ENCODE data around the gene PTPRM.
"Not testable (repeated sequence)": the region's sequence is repeated elsewhere in the genome, so short reads cannot be mapped to it uniquely, and the experiment has no call there.

PTPRM gene

GRCh38 chr18:8030201-8030600 is 463.1 kb downstream of the PTPRM start:
- no peak for DNase-seq

DNA sequence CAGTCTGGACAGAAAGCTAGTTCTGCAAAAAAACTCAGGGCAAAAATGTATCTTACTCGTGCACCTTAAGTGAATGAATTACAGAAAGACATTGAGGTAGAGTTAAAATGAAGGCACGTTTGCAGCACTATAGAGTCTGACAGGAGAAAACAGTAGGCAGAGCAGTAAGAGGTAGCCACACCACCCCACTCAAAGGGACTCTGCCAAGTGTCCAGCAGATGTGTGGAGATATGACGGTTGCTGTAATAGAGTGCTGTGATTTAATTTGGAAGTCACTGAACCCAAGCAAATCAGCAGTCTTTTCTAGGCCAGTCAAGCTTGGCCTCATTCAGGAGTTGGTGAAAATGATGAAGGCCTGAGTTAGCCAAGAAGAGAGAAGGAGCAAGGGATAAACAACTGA is 464.4 kb downstream of the PTPRM start:
- no peak for DNase-seq

GRCh38 chr18:8034674-8035073 is 467.6 kb downstream of the PTPRM start:
- no peak for DNase-seq

DNA sequence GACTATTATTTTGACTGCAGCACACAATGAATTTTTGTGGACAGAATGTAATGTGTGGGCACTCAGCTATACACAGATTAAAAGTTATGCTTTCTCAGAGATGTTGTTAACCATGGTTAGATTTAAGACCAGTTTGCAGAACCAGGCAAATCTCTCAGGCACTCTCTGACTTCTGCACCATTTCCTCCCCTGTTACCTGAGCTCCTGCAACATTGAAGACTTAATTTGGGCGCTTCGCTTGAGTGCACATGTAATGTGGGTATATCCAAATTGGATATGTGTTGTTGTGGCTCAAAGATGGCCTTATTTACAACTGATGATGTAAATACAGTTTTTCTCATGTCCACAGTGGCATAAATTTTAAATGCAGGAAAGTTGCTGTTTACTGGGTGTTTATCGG is 469.4 kb downstream of the PTPRM start:
- peak; percentile 9 for DNase-seq

GRCh38 chr18:8037296-8037695 is 470.2 kb downstream of the PTPRM start:
- no peak for DNase-seq

DNA sequence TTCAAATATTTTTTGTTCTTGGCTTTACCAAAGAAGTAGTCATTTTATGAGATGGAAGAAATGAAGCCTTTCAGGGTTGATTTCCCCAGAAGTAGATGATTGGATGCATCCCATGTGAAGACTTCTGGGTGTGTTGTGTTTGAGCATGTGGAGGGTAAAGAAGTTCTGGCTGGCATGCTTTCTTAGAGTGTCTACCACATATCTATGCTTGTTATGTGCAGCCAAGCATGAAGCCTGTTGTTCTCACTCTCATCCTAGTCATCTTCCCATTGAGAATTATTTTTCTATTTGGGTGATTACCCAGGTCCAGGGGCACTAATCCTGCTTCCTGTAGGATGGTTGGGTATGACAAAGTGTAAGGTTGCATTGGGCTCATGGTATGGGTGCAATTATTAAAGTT is 472.9 kb downstream of the PTPRM start:
- no peak for DNase-seq

DNA sequence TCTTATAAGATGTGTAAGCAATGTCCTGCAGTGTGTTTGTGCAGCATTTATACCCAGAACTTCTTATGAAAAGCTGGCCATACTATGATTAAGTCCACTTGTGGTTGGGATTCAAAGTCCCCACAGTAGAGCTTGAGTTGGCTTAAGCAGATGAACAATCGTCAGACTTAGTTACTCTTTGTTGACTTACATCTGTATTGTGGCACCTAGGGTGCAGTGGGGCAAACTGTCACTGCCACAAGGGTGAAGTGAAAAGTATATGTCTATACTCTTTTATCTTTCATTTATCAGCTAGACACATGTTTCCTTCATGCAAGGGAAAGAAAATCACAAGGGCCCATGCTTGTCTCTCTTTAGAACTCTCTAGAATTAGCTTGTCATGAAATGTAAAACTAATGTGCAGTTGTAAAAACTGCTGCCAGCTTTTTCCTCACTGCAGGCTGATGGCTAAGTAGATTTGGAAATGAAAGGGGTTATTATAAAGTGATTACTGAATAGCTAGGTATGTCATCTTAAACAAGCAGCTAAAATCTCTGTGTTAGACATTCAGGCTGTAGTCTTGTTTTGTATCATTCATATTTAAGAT is 474.5 kb downstream of the PTPRM start:
- no peak for DNase-seq

GRCh38 chr18:8044004-8044403 is 476.9 kb downstream of the PTPRM start:
- DNase-seq = no peak

- no peak for DNase-seq
These were observed 478.2 kb downstream of the PTPRM start for GRCh38 chr18:8045160-8045883.

DNA sequence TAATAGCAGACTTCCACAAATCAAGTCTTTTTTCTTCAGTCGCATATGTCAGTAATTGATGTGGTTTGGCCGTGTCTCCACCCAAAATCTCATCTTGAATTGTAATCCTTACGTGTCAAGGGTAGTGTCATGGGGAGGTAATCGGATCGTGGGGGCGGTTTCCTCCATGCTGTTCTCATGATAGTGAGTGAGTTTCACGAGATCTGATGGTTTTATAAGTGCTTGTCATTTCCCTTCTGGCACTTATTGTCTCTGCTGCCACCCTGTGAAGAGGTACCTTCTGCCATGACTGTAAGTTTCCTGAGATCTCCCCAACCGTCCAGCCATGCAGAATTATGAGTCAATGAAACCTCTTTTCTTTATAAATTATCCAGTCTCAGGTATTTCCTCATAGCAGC is 478.8 kb downstream of the PTPRM start:
- DNase-seq = no peak

GRCh38 chr18:8046441-8046840 is 479.3 kb downstream of the PTPRM start:
- no peak for DNase-seq

DNA sequence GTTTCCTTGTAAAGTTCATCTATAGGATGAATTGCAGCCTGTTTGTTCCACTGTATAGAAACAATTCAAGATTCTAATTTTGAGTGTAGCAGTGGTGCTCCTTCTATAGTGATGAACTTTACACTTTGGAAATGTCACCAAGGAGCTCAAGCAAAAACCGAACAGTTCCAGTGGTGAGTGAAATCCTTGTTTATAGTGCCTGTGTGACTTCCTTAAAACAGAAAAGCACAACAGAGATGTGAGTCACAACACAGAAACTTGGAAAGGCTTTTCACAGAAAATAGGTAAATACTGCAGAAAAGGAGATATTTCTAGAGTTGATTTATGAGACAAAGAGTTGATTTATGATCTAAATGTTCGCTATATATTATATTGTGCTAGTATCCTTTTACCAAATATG is 482.0 kb downstream of the PTPRM start:
- DNase-seq = no peak

GRCh38 chr18:8050616-8051329 is 483.7 kb downstream of the PTPRM start:
- DNase-seq = no peak

- no peak for DNase-seq
These were observed 484.3 kb downstream of the PTPRM start for GRCh38 chr18:8051453-8051852.

GRCh38 chr18:8052237-8052701 is 485.2 kb downstream of the PTPRM start:
- DNase-seq = no peak

GRCh38 chr18:8056723-8057122 is 489.6 kb downstream of the PTPRM start:
- DNase-seq = no peak

DNA sequence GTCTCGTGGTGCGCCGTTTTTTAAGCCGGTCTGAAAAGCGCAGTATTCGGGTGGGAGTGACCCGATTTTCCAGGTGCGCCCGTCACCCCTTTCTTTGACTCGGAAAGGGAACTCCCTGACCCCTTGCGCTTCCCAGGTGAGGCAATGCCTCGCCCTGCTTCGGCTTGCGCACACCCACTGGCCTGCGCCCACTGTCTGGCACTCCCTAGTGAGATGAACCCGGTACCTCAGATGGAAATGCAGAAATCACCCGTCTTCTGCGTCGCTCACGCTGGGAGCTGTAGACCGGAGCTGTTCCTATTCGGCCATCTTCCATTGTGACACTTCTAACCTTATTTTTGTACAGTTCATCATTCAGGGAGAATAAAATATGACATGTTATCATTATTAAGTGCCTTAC is 496.0 kb downstream of the PTPRM start:
- DNase-seq = not testable (repeated sequence)

- no peak for DNase-seq
These were observed 496.6 kb downstream of the PTPRM start for GRCh38 chr18:8063733-8064132.

DNA sequence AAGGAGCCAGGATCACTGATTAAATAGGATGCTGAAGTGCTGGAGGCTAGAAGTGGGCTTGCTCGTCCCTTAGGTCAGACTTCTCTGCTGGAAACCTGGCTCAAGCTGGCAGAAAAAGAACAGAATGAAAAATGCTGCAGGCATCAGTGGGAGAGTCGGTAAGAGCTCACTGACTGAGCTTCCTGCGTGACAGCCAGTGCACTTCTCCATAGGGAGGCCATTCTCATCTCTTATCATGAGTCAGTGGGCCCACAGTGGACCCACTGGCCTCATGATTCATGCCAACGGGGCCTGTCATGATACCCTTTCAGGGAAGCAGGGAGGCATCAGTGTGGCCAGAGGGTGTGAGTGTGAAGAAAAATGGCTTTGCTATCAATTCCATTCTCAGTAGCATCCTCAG is 498.2 kb downstream of the PTPRM start:
- DNase-seq = no peak

GRCh38 chr18:8065773-8066172 is 498.7 kb downstream of the PTPRM start:
- DNase-seq = no peak

- no peak for DNase-seq
These were observed 502.6 kb downstream of the PTPRM start for GRCh38 chr18:8069708-8070107.

DNA sequence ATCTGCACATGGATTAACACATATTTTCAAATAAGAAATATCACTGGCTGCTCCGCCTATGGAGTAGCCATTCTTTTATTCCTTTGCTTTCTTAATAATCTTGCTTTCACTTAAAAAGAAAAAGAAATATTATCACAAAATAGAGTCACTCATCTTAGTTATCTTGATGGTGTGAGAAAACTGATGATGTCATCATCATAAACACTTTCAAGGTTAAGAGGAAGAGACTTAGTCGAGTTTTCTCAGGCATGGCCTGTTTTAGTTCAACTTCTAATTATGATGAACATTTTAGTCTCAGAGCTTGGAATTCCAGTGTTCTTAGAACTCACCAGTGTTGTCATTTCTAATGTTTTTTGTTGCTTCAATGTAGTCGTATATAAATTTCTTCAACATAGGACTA is 506.1 kb downstream of the PTPRM start:
- DNase-seq = no peak

GRCh38 chr18:8080092-8080491 is 513.0 kb downstream of the PTPRM start:
- no peak for DNase-seq

DNA sequence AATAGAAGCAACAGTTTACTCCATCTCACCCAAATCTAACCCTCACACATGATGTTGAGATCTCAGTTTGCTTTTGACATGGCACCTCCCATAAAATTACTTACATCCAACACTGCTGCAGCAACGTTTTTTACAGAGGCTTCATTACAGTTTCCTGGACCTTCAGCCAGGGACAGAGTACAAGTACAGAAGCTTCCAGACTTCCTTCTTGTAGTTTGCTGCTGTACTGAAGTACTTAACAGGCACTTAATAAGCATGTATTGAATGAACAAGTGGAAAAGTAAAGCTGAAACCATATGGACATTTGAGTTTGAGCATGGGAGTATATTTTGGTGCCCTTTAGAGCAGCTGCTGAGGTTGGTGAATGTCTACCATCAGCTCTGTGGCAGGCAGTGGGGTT is 514.2 kb downstream of the PTPRM start:
- DNase-seq = no peak
